Ramos (cell line): ENCODE results near the gene LRRC75A.
"Not testable (repeated sequence)": the region's sequence is repeated elsewhere in the genome, so short reads cannot be mapped to it uniquely, and the experiment has no call there.

Source experiments
- in situ Hi-C: fragments of 300-500 bp; cut with MboI; formaldehyde crosslinking; loops from one replicate; pipeline ENCODE4 v1.14.3; 2022; ENCODE audit warnings: low sequenced_read_pairs; ENCODE audit not compliant: unreplicated experiment

The LRRC75A gene, protein sequence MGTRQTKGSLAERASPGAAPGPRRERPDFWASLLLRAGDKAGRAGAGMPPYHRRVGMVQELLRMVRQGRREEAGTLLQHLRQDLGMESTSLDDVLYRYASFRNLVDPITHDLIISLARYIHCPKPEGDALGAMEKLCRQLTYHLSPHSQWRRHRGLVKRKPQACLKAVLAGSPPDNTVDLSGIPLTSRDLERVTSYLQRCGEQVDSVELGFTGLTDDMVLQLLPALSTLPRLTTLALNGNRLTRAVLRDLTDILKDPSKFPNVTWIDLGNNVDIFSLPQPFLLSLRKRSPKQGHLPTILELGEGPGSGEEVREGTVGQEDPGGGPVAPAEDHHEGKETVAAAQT

DNA sequence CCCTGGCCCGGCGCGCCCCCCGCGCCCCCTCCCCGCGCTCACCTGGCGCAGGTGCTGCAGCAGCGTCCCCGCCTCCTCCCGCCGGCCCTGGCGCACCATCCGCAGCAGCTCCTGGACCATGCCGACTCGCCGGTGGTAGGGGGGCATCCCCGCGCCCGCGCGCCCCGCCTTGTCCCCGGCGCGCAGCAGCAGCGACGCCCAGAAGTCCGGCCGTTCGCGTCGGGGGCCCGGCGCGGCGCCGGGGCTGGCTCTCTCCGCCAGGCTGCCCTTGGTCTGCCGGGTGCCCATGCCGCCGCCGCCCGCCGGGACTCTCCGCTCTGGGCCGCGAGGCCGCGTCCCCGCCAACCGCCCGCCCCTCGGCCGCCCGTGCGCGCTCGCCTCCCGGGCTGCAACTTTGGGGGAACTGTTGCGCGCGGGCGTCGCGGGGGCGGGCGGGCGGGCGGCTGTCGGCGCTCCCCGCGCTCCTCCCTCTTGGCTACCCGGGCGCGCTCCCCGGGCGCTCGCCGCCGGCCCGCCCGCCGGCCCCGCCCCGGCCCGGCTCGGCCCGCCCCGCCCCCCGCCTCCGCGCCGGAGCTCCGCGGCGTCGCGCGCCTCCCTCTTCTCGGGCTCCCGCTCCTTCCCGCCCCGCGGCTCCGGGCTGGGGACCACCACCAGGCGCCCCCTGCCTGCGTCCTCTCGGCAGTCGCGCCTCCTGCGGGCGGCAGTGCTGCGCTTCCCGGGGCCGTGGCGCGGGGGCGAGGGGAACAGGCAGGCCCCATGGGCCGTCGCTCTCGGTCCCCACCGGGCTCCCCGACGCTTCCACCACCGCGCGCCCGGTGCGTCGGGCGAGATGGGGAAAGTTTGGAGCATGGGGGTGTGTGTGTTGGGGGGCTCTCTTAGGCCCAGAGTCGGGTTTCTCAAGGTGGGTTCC, at the start of gene LRRC75A:
Gene LRRC75A, minus strand, starts transcription at position 491 of the 910 bp plus-strand sequence. Its CDS starts 203 bp downstream, at position 288.
- in situ Hi-C loops: no loop called here

DNA sequence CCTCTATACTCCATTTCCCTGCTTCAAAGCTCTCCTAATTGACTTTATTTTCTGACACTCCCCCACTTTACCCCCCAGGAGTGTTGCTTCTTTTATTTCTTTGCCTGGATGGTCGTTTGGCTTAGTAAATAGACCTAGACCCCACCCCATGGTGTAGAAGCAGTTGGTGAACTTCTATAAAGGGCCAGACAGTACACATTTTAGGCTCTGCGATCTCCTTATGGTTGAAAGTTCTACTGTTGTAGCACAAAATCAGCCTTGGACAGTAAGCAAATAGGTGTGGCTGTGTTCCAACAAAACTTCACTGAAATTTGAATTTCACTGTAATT, 45.1 kb upstream of the LRRC75A start:
- in situ Hi-C loops: loop anchor here (10.0 kb wide), 1 partner anchor 48 kb away; no protein-coding TSS in a partner anchor

DNA sequence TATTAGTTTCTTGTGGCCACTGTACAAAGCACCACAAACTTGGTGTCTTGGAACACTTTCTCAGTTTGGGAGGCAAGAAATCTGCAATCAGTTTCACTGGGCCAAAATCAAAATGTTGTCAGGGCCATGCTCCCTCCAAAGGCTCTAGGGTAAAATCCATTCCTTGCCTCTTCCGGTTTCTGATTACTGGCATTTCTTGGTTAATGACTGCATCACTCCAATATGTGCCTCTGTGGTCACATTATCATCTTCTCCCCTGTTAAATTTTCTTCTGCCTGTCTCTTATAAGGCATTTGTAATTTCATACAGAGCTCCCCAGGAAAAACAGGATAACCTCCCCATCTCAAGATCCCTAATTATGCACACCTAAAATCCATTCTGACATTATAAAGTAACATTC, 42.2 kb upstream of the LRRC75A start:
- in situ Hi-C loops: loop anchor here (10.0 kb wide), 1 partner anchor 51 kb away; no protein-coding TSS in a partner anchor

DNA sequence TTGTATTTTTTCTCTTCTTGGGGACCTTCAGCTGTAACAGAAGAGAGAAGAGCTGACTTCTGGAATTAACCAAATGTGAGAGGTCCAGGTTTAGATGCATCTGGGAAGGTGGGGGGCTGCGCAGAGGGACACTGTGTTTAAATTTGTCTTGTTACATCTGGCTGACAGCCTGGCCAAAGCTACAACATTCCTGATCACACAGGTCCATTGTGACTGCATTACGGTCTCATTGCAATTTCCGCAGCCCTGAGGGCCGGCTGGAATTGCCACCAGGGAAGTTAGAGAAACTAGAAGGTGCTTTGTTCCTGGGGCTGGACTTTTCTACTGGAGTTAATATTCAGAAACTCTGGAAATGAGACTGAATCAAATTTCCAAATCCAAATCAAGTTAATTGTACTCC, 37.9 kb upstream of the LRRC75A start:
- in situ Hi-C loops: loop anchor here (10.0 kb wide), 1 partner anchor 55 kb away; no protein-coding TSS in a partner anchor

DNA sequence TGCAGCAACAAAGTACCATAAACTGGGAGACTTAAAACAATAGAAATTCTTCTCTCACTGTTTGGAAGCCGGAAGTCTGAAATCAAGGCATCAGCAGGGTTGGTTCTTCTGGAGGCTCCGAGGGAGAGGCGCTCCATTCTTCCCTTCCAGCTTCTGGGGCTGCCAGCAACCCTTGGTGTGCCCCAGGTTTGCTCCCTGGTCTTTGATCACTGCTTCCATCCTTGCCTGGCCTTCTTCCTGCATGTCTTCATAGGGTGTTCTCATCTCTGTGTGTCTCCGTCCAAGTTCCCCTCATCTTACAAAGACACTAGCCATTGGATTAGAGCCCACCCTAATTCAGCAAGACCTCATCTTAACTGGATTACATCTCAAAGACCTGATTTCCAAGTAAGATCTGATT, 35.3 kb upstream of the LRRC75A start:
- in situ Hi-C loops: no loop called here

DNA sequence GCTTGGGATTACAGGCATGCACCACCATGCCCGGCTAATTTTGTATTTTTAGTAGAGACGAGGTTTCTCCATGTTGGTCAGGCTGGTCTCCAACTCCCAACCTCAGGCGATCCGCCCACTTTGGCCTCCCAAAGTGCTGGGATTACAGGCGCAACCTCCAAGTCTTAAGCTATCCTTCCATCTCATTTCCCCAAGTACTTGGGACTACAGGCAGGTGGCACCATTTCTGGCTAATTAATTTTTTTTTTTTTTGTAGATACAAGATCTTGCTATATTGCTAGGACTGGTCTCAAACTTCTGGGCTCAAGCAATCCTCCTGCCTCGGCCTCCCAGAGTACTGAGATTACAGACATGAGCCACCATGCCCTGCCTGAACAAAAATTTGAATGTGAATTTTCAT, 33.6 kb upstream of the LRRC75A start:
- in situ Hi-C loops: not testable (repeated sequence)

DNA sequence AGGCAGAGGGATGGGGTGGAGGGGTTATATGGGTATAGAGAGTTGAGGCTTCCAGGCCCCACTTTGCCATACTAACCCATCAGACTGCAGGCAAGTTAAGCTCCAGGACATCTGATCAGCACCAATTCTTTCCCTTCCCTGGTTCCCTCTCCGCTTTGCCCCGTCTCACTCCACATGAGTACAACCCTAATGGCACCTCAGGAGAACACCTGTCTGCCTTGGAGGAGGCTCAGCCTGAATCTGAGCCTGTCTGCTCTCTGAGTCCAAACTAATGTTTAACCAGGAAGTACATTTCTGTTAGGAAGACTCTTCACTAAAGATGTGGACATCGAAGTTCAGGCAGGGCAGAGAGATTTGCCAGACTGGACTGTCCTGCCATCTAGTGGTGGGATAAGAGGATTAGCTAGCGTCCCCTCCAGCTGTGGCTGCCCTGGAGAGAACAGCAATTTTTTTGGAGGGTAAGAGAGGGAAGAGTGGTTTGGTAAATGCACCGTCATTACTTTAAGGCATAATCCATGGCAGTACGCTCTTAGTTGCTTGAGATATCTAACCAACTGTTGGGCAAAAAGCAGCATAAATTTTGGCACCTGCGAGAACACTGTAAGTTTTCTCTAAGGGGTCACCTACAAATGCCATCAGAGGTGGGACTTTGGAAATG, 29.2 kb upstream of the LRRC75A start:
- in situ Hi-C loops: loop anchor here (5.0 kb wide), 1 partner anchor 154 kb away; no protein-coding TSS in a partner anchor

DNA sequence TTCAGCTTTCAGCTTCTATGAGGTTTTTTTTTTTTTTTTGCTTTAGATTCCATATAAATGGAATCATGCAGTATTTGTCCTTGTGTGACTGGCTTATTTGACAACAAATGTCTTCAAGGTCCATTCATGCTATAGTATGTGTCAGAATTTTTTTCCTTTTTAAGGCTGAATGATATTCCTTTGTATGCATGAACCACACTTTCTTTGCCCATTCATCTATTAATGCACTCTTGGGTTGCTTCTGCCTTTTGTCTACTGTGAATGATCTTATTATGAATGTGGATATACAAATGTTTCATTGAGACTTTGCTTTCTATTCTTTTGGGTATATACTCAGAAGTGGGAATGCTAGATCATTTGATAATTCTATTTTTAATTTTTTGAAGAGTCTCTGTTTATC, 27.0 kb upstream of the LRRC75A start:
- in situ Hi-C loops: no loop called here

DNA sequence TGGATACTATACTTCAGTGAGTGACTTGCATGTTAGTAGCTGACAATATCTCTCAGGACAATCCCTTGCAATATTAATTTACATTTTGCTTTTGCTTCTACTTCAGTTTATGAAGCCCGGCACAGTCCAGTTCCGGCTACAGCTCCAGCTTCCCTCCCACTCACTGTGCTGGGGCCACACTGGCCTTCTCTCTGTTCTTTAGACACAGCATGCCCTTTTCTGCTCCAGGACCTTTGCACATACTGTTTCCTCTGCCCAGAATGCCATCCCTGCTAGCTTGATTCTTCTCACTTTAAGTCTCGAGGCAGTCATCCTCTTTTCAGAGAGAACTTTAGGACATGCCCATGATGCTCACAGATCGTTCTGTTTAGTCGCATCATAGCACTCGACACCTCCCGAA, 25.5 kb upstream of the LRRC75A start:
- in situ Hi-C loops: no loop called here

DNA sequence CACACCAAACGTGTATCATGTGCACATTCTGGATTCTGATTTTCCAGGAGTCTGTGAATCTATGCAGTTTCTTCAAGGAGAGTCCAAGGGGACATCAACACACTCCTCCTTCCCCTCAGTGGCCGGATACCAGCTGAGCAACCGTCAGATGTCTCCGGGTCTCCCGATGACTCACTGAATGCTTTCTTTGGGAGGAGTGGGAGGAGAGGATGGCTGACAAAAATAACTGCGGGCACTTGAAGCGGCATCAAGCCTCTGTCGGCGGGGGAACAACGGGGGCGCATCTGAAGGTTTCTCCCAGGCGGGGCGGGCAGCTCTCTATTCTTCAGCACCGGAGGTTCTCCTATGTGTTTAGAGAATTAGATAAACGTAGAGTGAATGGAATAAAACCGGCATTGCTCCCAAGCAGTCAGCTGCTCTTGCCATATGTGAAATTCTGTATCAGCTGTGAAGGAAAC, 24.6 kb upstream of the LRRC75A start:
- in situ Hi-C loops: no loop called here

DNA sequence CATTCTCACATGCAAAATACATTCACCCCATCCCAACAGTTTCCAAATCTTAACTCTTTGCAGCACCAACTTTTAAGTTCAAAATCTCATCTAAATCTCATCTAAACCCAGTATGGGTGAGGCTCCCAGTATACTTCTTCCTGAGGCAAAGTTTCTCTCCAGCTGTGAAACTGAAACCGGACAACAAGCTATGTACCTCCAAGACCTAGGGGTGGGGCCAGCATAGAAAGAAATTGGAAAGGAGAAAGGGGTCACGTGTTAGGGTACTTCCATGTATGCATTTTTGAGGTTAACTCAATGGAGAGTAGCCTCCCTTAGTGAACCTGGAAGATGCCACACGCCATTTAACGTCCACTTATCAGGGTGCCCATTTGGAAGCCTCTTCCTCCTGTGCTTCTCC, 23.9 kb upstream of the LRRC75A start:
- in situ Hi-C loops: no loop called here

DNA sequence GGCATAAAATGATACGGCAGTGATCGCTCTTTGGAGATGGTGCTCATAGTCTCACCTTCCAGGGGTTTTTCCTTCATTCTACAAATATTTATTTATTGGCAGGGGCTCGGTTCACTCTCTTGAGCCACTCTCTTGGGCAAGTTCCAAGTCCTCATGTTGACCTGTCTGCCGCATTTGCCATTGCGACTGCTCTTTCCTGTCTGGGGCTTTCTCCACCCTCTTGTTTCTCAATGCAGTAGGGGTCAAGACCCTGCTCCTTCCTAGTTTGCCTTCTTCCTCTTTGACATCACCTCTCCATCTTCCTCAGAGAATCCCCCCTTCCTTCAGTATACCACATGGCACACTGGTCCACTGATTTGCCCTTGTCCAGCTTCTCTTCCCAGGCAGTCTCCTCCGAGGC, 21.9 kb upstream of the LRRC75A start:
- in situ Hi-C loops: no loop called here

DNA sequence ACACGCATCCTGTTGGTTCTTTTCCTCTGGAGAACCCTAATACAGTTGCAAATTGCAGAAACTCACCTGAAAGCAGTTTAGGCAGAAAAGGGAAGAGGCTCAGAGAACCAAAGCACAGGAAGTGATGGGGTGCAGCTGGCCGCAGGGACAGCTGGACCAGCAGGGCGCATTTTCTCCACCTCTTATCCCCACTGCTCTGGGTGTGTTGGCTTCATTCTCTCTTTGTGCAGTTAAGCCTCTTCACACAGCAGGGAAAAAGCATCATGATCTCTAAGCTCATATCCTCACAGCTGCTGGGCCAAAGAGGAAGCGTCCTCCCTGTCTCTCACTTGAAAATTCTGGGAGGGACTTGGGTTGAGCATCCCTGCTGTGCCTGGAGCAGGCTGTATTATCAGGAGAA, 20.0 kb upstream of the LRRC75A start:
- in situ Hi-C loops: no loop called here

DNA sequence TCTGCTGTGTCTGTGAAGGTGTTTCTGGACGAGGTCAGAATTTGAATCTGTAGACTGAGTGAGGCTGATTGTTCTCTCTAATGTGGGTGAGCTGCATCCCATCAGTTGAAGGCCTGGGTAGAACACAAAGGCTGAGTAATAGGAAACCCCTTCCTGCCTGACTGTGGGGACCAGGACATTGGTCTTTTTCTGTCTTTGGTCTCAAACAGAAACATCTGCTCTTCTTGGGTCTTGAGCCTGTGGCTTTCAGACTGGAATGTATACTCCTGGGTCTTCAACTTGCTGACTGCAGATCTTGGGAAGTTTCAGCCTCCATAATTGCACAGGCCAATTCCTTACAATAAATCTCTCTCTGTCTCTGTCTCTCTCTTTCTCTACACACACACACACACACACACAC, 19.6 kb upstream of the LRRC75A start:
- in situ Hi-C loops: no loop called here

DNA sequence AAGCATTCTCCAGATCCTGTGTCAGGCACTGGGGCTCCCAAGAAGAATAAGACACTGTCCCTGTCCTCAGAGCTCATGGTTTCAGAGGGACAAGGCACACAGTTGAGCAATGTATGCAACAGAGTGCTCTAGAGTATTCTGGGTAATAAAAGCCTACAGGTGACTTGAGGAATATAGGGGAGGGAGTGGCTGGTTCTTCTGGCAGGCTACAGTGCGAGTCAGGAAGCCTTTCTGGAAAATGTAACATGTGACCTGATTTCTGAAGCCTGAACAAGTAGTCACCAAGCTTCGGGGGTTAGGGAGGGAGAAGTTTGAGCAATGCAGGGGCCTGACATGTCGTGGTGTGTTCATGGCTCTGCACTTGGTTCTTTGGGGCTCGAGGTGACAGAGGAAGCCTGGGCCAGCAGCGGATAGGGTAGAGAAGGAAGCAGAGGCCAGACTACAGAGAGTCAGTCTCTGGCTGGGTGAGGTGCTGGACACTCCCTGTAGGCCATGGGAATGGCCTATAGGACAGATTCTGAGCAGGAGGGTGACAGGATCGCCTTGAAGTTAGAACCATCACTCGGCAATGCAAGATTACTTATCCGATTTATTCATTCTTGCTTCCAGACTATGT, 16.0 kb upstream of the LRRC75A start:
- in situ Hi-C loops: no loop called here

DNA sequence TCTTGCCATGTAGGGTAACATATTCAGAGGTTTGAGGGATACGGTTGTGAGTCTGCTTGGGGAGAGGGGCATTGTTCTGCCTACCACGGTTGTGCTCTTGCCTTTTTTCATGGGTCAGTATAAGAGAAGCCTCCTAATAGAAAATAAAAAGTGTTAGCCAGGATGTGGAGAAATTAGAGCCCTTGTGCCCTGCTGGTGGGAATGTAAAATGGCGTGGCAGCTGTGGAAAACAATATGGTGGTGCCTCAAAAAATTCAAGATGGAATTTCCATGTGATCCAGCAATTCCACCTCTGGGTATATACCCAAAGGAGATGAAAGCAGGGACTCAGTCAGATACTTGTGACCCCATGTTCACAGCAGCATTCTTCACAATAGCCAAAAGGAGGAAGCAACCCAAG, 14.2 kb upstream of the LRRC75A start:
- in situ Hi-C loops: no loop called here

DNA sequence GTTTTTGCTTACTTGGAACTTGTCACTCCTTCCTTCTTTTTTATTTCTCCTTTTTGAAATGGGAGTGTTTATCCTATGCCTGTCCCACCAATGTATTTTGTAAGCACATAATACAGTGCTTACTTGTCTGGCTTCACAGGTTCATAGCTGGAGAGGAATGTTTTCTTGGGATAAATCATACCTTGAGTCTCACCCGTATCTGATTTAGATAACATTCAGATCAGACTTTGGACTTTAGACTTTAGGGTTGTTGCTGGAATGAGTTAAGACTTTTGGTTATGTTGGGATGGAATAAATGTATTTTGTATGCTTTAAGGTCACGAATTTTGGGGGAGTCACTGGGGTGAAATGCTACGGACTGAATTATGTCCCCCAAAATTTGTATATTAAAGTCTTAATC, 13.0 kb upstream of the LRRC75A start:
- in situ Hi-C loops: no loop called here

DNA sequence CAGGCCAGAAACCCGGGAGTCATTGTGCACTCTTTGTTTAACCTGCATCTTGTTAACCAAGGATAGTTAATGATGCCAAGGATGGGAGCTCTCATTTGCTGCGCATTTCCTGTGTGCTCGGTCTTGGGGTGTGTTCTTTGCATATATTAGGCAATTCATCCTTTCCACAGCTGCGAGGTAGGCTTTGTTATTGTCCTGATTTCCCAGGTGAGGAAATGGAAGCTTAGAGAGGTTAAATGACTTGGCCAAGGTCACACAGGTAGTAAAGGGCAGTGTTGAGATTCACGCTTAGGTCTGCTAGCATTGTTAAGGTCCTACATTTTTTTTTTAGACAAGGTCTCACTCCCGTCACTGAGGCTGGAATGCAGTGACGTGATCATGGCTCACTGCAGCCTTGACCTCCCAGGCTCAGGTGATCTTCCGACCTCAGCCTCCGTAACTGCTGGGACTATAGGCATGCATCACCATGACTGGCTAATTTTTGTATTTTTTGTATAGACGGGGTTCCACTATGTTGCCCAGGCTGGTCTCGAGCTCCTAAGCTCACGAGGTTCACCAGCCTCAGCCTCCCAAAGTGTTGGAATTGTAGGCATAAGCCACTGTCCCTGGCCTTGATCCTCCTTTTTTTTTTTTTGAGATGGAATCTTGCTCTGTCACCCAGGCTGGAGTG, 5.0 kb upstream of the LRRC75A start:
- in situ Hi-C loops: no loop called here

DNA sequence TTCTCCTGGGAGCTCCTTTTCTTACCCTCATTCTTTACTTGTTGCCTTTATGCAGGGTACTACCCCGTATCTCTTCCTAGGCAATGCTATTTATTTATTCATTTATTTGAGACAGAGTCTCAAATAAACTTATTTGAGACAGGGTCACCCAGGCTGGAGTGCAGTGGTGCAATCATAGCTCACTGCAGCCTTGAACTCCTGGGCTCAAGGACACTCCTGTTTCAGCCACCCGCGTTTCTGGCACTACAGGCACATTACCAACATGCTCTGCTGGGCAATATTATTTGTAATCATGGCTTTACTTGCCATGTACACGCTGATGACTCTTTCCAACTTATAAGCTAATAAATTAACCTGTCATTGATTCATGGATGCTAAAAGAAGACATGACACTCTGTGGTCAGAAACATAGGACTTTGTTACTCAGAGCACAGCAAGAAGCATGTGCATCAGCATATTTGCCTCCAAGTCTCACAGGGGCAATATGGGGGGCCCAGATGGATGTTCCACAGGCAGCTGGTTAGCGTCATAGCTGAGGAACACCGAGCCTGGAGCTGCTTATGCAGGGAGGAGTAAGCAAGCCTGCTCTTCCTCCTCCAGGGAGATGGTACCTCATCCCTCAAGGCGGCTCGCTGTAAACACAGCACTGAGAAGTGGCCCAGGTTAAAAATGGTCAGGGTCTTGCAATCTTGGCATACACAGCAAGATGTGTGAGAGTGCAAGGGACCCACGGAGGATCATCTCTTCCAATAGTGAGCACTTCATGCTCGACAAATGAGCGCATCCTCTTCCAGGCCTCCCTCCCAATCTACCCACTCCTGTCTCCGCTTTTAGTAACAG, 4.2 kb upstream of the LRRC75A start:
- in situ Hi-C loops: no loop called here
